ENCODE data around the gene NADK.
"Not testable (repeated sequence)": the region's sequence is repeated elsewhere in the genome, so short reads cannot be mapped to it uniquely, and the experiment has no call there.

NADK gene

DNA sequence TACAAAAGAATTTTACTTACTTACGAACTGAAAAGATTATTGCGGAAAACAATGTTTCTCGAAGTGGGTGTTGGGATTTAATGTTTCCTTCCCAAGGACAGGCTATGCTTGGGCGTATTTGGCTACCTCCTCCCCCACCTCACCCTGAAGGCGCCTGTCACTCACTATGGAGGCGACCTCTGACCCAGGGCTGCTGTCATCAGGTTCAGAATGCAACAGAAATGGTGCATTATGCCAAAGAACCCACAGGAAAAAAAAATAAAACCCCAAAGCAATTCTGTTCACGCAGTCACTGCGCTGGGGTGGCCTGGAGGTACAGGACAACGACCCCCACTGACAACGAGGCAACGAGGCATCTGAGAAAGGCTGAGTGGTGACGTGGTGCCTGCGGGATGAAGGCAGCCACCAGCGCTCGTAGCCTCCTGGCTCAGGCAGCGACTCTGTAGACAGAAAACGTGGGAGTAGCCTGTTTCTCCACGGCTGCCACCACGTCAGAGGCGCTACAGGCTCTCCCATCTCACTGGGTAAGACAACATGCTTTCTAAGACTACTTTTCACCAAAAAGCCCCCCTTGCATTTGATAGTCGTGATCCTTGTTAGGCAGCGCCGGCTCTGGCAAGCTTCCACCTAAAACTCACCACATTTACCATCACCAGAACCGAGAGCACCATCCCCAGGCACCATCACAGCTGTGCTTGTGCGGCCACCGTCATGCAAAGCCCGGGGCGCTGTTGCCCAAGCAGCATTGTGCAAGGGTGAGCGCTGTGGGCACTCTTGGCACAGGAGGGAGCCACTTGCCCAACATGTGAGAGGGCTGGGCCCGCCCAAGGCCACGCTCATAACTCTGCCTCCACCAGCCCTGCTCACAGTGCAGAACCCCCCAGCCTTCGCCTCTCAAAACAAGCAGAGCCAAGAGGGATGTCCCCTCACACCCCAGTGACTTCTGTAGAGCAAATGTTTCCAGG is 14.3 kb downstream of the NADK start:
- DNase-seq (ENCODE audit: low spot score): peak; percentile 38

DNA sequence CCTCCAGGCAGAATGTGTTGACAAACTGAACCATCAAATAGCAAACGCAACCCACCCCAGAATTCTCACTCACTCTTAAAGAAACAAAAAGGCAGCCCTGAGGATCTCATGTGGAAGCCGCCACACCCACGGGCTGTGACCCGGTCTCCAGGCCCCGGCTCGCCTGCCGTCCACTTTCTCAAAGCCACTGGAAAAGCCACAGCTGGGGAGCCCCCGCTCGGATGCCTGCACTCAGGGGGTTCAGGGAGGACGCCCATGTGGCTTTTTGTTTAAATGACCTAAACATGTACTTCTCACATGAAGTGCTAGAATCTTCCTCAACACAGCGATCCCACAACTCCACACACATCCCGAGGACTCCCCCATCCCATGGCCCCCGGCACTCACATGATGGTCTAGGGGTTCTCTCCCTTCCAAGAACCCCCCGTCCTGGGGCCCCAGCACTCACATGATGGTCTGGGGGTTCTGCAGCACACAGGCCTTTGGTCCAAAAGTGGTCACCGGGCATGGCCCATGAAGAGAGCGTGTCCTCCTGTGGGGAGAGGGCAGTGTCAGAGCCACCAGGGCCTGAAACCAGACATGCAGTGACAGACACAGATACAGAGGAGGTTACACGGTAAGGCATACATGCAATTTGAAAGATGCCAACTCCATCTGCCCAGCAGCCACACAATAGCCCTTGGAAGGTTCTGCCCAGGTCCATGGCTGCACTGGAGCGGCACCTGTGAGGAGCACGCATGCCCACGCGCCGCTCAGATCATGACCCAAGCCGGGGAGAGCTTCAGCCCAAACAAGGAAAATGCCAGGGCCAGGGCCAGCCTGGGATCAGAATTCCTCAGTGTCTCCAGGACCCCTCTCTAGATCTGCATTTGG is 16.5 kb downstream of the NADK start:
- DNase-seq (ENCODE audit: low spot score): no peak

DNA sequence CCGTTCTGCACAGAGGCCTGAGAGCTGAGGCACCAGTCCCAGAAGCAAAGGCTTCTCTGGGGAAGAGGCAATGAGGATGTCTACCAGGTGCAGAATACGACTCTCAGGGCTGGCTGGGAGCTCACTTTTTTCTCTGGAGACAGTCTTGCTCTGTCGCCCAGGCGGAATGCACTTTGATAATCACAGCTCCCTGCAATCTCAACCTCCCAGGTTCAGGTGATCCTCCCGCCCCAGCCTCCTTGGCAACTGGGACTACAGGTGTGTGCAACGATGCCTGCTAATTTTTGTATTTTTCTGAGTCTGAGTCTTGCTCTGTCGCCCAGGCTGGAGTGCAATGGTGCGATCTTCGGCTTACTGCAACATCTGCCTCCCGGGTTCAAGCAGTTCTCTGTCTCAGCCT is 17.6 kb downstream of the NADK start:
- no peak for DNase-seq (ENCODE audit: low spot score)

DNA sequence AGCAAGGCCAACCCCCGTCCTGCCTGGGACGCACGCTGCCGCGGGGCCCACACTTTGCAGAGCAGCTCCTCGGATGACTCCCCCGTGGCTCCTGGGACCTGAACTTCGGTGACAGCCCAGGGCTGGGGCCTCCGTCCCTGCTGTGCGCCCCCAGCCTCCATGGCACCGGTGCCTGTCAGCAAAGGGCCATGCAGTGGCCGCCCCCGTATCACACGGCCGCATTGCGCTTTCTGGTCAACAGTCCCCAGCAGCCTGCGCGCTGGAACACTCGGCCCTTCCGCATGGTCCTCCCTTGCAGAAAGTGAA is 18.0 kb downstream of the NADK start:
- DNase-seq (ENCODE audit: low spot score): no peak

DNA sequence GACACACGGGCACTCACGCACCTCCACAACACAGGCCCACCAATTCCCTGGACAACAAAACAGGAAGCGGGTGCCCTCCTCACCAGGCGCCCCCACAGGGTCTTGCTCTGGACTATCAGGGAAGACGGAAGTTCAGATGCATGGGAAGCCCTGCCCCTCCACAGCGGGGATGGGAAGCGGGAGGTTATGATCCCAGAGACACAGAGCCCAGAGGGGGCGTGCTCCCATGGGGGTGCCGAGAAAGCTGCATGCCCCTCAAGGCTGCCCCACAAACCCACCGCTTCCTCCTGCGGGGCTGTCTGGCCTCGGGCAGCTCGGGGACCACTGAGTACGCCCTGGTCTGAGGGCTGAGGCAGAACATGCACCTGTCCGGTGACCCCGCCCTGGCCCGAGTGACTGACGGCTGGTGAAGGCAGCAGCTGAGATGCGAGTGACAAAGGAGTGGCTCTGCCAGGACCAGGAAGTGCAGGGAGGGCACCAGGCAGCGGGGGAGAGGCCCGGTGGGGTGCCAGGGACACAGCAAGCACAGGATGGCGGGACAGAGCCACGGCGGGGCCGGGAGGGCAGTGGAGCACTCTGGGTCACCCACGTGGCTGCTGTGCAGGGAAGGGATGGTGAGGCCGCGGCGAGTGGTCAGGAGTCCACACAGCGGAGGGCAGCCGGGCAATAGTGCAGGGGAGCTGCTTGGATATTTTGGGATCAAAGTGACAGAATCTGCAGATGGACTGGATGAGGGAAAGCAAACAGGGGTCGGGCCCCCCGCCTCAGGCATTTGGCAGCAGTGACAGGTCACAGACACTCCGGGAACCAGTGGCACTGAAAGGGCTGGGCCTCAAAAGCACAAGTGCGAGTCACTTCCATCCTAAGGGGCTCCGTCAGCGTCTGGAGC is 18.6 kb downstream of the NADK start:
- no peak for DNase-seq (ENCODE audit: low spot score)

DNA sequence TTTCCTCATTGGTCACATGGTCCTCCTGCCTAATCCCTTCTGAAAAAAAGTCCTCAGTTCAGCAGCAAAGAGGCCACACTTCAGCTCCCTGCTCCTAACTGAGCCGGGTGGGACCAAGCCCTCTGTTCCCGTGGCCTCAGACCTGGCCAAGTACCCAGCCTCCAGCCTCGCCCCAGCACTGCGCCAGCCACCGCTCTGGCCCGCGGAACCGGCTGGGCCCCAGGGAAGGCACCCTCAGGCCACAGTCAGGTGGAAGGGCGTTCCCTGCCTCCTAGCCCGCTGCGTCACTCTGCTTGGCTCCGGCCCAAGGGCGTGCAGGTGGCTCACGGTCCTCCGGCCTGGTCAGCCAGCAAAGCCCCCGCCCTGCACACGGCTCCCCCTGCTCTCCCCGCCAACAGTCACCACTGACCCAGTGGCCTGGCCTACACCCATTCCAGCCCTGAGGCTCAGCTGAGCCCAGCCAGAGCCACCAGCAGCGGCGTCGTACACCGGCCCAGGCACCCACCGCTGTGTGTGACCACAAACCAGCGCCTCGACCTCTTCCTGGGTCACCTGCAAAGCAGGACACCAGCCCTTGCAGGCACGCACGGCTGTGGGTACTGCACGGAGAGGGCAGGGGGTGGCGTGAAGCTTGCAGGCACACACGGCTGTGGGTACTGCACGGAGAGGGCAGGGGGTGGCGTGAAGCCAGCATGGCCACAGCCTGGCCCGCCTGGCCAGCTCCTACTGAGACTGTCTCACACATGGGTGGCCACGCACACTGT is 19.4 kb downstream of the NADK start:
- DNase-seq (ENCODE audit: low spot score): no peak

DNA sequence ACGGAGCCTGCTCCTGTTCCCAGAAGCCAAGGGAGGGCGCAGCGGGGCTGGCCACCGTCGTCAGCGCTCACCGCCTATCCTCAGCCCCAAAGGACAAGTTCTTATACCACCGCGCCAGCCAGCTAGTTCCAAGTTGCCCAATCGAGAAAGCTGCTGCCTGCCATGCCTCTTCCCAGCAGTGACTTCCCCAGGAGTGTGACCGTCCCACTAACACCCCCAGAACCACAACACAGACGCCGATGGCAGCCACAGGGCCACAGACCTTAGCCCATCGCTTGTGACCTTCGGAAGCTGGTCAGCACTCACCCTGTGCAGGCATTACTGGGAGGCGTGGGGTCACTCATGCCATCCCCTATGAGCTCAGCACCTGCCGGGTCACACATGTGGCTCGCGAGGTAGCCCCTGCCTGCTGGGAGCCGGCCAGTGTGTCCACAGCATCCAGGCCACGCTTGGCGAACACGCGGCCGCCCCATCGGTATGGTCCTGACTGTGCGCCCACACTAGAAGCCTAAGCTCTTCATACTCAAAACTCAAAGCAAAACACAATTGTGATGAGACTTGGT is 20.1 kb downstream of the NADK start:
- no peak for DNase-seq (ENCODE audit: low spot score)

DNA sequence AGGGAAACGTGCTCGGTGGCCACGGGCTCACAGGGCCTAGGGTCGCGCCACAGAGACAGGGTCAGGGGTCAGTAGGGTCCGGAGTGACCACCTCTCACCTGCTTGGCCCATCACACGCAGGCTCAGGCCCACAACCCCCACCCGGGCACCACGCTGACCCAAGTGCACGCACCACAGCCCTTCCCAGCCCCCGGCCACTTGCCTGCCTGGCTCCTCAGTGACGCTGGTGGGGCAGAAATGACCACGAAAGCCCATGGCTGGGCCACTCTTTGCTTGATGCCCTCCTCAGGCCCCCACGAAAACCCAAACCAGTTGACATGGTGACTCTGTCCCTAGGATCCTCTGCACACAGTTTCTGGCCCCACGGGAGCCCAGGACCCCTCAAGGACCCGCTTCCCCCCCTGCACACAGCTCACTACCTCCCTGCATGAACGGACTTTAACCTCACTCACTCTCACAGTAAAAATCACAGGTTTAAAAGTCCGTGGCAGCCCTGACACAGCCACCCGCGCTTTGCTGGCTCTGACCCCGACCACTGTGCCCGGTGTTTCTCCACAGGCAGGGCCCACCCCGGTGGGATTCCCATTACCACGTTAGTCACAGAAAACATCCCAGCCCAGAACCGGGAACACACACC is 20.7 kb downstream of the NADK start:
- DNase-seq (ENCODE audit: low spot score): no peak

DNA sequence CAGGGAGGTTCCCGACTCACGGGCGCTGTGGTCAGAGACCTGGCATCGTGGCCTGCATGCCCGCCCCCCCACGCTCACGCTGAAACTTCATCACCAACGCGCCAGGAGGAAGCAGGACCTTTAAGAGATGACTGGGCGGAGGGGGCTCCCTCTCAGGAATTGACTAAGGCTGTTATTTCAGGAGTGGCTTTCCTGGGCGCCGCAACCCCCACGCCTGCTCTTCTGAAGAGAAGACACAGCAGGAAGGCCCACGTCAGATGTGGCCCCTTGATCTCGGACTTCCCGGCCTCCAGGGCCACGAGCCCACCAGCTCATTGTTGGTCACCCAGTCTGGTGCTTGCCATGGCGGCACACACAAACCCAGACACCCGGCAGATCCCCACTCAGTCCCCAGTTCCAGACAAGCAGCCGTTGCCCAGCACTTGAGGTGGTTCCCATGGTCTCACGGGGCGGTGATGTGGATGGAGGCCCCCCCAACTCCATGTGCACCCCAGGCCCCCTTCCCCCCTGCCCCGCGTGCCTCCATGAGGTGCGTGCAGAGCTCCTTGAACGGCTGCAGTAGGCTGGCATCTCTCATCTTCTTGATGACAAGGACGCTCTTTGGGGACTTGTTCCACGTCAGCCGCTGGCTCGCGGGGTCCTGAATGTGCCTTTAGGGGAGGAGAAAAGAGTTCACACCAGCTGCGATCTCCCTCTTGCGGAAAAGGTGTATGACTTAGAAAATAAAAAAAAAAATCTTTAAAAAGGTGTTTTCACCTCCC is 21.4 kb downstream of the NADK start:
- no peak for DNase-seq (ENCODE audit: low spot score)

DNA sequence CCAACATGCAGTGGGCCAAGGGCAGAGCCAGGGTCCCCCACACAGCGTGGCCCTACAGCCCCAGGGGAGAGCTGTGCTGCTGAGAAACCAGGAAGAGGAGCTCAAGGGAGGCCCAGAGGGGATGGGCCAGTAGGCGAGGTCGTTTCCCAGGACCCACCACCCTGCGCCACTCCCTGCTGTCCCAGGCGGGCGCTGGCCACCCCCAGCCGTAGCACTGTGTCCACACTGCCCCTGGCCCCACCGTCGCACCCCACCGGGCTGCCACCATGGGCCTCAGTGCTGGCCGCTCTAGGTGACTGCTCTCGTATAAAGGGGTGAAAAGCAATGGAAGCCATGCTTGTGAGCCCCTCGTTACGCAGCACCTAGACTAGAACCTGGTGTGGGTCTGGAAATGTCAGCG is 22.4 kb downstream of the NADK start:
- DNase-seq (ENCODE audit: low spot score): no peak

DNA sequence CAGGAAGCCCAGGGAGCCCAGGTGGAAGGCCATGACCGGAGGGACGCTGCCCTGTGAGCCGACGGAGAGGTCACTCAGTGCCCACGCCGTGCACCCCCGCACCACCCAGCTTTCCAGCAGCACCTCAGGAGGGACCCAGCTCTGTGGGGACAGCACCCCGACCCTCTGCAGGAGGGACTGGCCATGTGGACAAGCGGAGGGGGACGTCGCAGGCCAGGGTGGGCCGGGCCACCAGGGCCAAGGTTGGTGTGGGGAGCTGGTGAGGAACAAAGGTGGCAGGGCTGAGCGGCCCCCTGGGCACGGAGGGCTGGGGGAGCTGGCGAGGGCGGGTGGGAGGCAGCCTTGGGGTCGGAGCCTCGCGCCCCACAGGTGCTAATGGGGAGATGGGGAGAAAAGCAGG is 22.8 kb downstream of the NADK start:
- peak; percentile 3 for DNase-seq (ENCODE audit: low spot score)

DNA sequence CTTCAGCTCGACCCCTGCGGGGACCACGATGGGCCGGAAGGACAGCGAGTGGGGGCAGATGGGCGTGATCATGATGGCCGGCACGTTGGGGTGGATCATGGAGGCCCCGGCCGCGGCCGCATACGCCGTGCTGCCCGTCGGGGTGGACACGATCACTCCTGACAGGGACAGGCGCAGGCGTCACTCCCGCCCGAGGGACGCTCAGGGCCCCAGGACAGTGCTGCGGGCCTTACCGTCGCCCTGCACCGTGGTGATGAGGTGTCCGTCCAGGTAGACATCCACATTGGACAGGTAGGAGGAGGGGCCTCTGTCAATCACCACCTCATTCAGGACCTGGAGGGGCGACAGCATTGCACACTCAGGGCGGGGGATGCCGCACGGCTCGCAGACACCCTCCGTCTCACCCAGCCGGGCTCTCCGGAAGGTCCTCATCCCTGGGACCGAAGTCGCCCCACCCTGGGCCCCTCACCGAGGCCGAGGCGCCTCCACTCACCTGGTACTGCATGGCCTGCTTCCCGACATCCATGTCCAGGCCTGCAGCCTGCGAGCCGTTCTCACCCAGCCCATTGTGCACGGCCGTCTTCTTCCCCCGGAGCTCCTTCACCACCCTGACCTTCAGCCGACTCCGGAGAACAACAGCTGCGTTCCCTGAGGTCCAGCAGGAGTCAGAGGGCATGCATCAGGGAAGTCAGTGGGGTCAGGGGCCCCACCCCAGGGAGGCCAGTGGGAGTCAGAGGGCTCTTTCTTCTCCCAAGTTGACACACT is 24.0 kb downstream of the NADK start:
- peak; percentile 7 for DNase-seq (ENCODE audit: low spot score)

DNA sequence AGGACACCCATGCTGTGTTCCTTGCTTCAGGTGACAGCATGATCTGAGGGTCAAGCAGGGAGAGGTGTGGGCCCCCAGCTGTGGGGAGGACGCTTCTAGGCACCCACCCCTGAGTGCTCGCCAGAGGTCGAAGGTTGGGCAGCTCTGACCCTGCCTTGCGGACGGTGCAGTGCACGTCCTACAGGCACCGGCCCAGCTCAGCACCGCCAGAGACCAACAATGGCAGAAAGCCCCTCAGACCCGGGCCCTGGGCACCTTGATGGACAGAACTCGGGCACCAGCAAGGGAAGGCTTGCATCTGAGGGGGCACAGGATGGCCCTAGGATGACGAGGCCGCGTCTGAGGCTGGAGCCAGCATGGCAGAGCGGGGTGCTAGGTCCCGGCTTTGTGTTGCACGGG is 24.7 kb downstream of the NADK start:
- peak; percentile 5 for DNase-seq (ENCODE audit: low spot score)

DNA sequence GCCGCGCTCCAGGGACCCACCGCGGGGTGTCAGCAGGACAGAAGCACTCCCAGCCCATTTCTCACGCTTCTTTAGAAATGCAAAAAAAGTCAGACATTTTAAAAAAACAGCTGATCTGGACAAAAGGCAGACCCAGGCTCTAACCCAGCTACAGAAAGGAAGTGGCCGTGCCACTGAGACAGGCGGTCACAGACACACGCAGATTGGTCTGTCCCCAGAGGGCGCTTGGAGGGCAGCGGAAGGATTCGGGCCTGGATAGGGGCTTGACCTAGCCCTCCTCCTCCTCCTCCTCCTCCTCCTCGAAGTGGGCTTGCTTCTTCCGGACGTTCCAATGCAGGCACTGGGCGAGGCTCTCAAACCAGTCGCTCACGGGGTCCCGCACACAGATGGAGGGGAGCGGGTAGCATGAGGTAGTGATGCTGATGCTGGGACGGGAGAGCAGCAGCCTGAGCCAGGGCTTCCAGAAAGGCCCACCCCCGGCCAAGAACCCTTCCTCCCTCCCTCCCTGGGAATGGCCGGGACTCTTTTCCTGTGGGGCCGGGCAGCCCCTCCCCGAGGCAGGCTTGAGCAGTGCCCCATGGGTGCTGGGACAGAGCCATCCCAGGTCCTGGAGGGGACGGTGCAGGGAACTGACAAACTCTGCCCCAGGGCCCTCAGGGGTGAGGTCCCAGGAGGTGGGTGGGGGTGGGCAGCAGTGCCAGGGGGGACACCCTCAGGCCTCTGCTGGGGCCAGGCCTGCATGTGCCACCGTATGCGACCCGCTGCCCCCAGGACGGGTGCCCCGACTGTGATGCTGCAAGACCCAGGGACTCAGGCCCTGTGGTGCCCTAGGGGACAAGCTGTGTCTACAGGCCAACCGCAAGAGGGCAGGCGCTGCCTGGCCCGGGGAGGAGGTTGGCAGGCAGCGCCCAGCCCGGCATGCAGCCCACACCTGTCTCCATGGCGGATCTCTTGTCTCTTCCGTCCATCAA is 25.3 kb downstream of the NADK start:
- peak; percentile 8 for DNase-seq (ENCODE audit: low spot score)

DNA sequence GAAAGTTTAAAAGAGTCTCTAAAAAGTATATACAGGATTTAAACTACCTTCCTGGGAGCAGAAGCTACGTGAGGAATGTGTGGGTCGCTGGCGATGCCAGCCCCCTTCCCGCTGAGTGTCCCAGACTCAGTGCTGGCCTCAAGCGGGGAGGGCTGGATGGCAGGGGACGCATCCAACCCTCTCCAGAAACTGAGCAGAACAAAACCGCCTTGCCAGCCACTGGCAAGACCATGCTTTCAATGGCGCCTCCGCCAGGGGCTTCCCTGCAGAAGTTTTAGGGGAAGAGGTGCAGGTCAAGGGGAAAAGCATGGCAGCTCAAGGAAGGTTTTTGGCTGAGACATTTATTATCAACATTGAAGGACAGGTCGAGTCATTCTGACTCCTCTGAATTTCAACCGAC is 26.1 kb downstream of the NADK start:
- DNase-seq (ENCODE audit: low spot score): no peak

DNA sequence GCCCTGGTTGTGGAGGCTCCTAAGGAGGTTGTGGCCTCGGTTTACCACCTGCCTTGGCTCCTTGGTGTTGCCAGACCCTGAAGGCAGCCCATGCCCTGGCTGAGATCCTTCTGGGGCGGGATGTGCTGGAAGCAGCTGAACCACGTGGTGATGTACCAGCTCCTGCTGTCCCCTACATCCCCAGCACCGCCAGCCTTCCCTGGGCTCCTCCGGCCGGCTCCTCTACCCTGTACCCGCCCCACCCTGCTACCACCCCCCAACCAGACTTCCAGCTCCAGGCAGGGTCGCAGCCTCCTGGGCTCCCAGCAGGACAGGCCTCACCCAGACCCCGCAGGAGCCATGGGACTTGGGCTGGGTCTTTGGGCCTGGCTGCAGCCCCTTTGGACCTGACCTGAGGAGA is 28.3 kb downstream of the NADK start:
- DNase-seq (ENCODE audit: low spot score): not testable (repeated sequence)

DNA sequence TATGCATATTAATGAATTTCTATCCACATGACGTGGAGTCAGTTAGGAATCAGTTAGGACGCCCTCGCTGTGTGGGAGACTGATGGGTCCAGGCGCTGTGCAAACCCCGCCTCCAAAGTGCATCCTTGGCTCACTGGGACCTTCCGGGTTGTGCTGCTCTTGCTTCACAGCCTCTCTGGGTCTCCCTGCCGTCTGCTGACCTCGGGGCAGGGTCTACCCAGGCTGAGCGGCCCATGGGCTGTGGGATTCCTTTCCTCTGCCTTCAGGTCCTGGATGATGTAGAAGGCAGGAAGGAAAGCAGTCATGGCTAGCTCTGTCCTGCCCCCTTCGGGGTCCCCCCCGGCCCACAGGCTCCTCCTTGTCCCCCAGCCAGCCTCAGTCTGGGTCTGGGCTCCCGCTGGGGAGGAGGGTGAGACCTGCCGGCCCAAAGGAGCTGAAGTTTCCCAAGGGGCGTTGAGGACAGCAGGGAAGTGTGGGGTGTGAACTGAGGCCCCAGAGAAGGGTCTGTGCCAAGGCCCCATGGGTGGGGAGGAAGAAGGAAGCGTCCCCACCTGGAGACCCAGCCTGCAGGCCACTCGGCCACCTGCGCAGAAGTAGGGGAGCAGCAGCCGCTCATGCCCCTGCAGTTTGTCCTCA is 29.5 kb downstream of the NADK start:
- DNase-seq (ENCODE audit: low spot score): peak; percentile 4
